Natural killer cell treated with Interleukin-12 subunit alpha and Interleukin-12 subunit beta and Interleukin-15 and Interleukin-18, amount 100 ng/mL, for 72 hours (primary cell): ENCODE data around the gene PPP6C. TPM values are rescaled to one million over a fixed set of nuclear protein-coding genes. Genes with fewer than 3 reads are reported as not detected.
"Not testable (repeated sequence)": the region's sequence is repeated elsewhere in the genome, so short reads cannot be mapped to it uniquely, and the experiment has no call there.

Experiments
- ATAC-seq, 2 donors: fragments of 150-1000 bp; cut with Tn5 transposase in 1 of 2; sonication (Bioruptor Pico), chemical (Tn5 transposase) in 1 of 2; 2 replicates each; pipeline ENCODE4 v1.10.0; 2021
- DNase-seq: peaks from one replicate; pipeline ENCODE4 v3.0.0; 2022; ENCODE audit warnings: low spot score
- H3K27ac Mint-ChIP-seq, 2 donors: 1 replicate in 1 of 2; 2 replicates in 1 of 2; pipeline ENCODE4 v1.8.0; 2022; ENCODE audit warnings: mixed read lengths in 2 of 2, mild to moderate bottlenecking in 1 of 2, moderate library complexity in 1 of 2
- H3K27me3 Mint-ChIP-seq, 2 donors: 1 replicate in 1 of 2; 2 replicates in 1 of 2; pipeline ENCODE4 v1.8.0; 2022; ENCODE audit warnings: mixed read lengths in 2 of 2
- H3K36me3 Mint-ChIP-seq: one replicate; pipeline ENCODE4 v1.8.0; 2022; ENCODE audit warnings: mixed read lengths
- H3K4me1 Mint-ChIP-seq, 2 donors: 1 replicate in 1 of 2; 2 replicates in 1 of 2; pipeline ENCODE4 v1.8.0; 2022; ENCODE audit warnings: low read depth in 2 of 2, mixed read lengths in 2 of 2, mild to moderate bottlenecking in 1 of 2
- H3K4me3 Mint-ChIP-seq: one replicate; pipeline ENCODE4 v1.8.0; 2022; ENCODE audit warnings: mixed read lengths
- H3K9me3 Mint-ChIP-seq: 2 replicates; pipeline ENCODE4 v1.8.0; 2022; ENCODE audit warnings: mixed read lengths
- total RNA-seq, 2 donors: library from RNA; stranded (reverse); gene quantifications; one replicate each; pipeline ENCODE4 v1.2.3, GENCODE V29; 2022

Gene PPP6C
- total RNA-seq, 2 donors from 2014 or later: 47.5 to 50.5 TPM

- Mint-ChIP-seq H3K9me3 (no peaks in the 10 kb centered on the region), H3K36me3 (no peaks in the 10 kb centered on the region), H3K4me3 (no peak overlapping the region), H3K27me3 (no peaks in the 10 kb centered on the region), H3K4me1 (peaks cover 6 to 8% of the 10 kb centered on the region in 2 donors), H3K27ac (no peak overlapping the region)
- DNase-seq (no peak), ATAC-seq (no peak)
Observed at GRCh38 chr9:125119643-125120286, 69.8 kb downstream of the PPP6C start.

- DNase-seq, ATAC-seq, H3K4me1 Mint-ChIP-seq, H3K4me3 Mint-ChIP-seq, H3K36me3 Mint-ChIP-seq, H3K27ac Mint-ChIP-seq, H3K9me3 Mint-ChIP-seq, H3K27me3 Mint-ChIP-seq: not testable (repeated sequence)
Observed at GRCh38 chr9:125118696-125119095, 70.9 kb downstream of the PPP6C start.

- not testable (repeated sequence) for H3K36me3 Mint-ChIP-seq, DNase-seq, H3K4me3 Mint-ChIP-seq, H3K27me3 Mint-ChIP-seq, ATAC-seq, H3K9me3 Mint-ChIP-seq, H3K27ac Mint-ChIP-seq
- peaks cover 0 to 14% of the 10 kb centered on the region in 2 donors for H3K4me1 Mint-ChIP-seq
Observed at GRCh38 chr9:125114503-125114902, 75.1 kb downstream of the PPP6C start.

DNA sequence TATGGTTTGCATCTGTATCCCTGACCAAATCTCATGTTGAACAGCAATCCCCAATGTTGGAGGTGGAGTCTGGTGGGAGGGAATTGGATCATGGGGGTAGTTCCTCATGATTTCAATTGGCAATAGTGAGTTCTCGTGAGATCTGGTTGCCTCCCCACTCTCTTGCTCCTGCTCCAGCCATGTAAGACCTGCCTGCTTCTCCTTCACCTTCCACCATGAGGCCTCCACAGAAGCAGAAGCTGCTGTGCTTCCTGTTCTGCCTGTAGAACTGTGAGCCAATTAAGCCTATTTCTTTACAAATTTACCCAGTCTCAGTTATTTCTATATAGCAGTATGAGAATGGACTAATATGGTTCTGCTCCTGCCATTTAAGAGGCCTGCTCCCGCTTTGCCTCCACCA, 79.1 kb downstream of the PPP6C start:
- H3K9me3 Mint-ChIP-seq: peaks cover 4% of the 10 kb centered on the region
- DNase-seq (no peak), ATAC-seq (no peak)
- no peaks in the 10 kb centered on the region for H3K27me3 Mint-ChIP-seq
- peaks cover 0 to 10% of the 10 kb centered on the region in 2 donors for H3K4me1 Mint-ChIP-seq
- H3K36me3 Mint-ChIP-seq: peaks cover 7% of the 10 kb centered on the region
- no peak overlapping the region for H3K4me3 Mint-ChIP-seq
- H3K27ac Mint-ChIP-seq: no peak overlapping the region

DNA sequence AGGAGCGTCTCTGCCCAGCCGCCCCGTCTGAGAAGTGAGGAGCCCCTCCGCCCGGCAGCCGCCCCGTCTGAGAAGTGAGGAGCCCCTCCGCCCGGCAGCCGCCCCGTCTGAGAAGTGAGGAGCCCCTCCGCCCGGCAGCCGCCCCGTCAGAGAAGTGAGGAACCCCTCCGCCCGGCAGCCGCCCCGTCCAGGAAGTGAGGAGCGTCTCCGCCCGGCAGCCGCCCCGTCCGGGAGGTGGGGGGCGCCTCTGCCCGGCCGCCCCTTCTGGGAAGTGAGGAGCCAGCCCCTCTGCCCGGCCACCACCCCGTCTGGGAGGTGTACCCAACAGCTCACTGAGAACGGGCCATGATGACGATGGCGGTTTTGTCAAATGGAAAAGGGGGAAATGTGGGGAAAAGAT, 81.1 kb downstream of the PPP6C start:
- DNase-seq, ATAC-seq, H3K27ac Mint-ChIP-seq, H3K4me1 Mint-ChIP-seq, H3K27me3 Mint-ChIP-seq, H3K9me3 Mint-ChIP-seq, H3K4me3 Mint-ChIP-seq, H3K36me3 Mint-ChIP-seq: not testable (repeated sequence)

DNA sequence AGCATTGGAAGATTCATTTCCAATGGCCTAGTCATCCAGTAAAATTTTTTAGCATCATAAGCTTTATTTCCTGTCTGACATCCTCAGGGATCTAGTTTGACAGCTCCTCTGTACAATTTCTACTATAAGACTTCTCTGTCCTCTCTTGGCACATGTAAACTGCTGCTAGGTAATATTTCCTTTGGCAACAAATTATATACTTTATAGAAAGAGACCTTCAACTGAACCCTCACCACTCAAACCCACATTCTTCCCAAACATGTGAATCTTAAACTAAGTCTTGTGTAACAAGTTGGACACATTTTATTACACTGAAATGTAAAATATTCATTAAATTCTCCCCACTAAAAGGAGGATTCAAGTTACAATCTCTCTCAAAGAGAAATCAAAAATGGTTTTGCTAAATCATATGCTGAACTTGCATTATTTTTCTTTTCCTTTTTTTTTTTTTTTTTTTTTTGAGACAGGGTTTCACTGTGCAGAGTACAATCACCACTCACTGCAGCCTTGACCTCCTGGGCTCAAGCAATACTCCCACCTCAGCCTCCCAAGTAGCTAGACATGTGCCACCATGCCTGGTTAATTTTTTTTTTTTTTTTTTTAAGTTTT, 83.2 kb downstream of the PPP6C start:
- no peak overlapping the region for H3K4me3 Mint-ChIP-seq
- H3K27ac Mint-ChIP-seq: no peak overlapping the region
- no peaks in the 10 kb centered on the region for H3K9me3 Mint-ChIP-seq
- H3K27me3 Mint-ChIP-seq: no peaks in the 10 kb centered on the region
- peaks cover 0 to 4% of the 10 kb centered on the region in 2 donors for H3K4me1 Mint-ChIP-seq
- H3K36me3 Mint-ChIP-seq: peaks cover under 1% of the 10 kb centered on the region
- DNase-seq (no peak), ATAC-seq (no peak)

DNA sequence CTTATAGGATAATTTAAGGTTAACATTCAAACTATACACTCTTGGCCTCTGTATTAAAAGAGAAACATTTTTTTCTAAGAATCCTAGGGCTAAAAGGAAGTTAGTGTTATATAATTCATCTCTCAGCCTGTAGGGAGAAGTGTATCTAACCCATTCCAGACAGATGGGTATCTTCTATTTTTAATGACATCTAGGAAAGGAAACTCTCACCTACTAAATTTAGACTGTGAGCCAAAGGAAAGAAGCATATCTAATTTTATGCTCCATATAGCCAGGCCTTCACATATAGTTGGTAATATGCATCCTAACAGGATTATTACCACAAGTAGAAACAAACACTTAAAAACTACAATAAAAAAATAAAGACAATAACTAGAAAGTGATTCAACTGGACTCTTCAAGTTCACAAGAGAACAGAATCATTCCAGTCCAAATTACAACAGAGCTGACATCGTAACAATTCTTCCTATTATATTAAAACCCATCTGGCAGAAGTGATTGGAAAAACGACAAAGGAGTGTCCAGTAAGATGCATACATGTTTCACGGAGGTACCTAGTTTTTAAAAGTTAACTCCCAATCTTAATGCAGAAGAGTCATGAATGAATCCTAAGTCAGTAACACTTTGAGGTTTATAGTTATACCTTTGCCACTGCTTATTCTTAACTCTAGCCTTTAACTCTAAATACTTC, 85.7 kb downstream of the PPP6C start:
- Mint-ChIP-seq H3K27ac (no peak overlapping the region), H3K36me3 (no peaks in the 10 kb centered on the region), H3K27me3 (no peaks in the 10 kb centered on the region), H3K4me3 (no peak overlapping the region), H3K9me3 (no peaks in the 10 kb centered on the region), H3K4me1 (peaks cover 0 to 8% of the 10 kb centered on the region in 2 donors)
- no peak for DNase-seq
- no peak for ATAC-seq

DNA sequence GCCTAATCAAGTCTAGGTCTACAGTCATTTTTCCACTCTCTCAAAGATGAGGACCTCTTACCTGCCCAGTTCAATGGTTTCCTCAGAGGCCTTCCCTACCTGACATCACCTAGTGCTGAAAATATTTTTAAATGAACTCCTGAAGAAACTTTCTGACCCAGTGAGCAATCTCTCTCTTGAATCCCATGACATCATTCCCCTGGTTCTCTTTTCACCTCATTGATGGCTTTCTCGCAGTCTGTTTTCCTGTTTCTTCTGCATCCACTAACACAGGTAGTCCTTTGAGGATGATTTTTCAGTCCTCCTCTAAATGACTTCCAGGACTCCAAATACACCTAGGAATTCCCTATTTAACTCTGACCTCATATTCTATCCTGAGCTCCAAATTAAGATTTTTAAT, 86.6 kb downstream of the PPP6C start:
- Mint-ChIP-seq H3K9me3 (no peaks in the 10 kb centered on the region), H3K36me3 (no peaks in the 10 kb centered on the region), H3K4me3 (no peak overlapping the region), H3K27me3 (no peaks in the 10 kb centered on the region), H3K4me1 (peaks cover 0 to 8% of the 10 kb centered on the region in 2 donors), H3K27ac (no peak overlapping the region)
- DNase-seq: no peak
- no peak for ATAC-seq

- ATAC-seq: no peak
- peaks cover 6 to 10% of the 10 kb centered on the region in 2 donors for H3K4me1 Mint-ChIP-seq
Observed at GRCh38 chr9:125100822-125101221, 88.8 kb downstream of the PPP6C start.

DNA sequence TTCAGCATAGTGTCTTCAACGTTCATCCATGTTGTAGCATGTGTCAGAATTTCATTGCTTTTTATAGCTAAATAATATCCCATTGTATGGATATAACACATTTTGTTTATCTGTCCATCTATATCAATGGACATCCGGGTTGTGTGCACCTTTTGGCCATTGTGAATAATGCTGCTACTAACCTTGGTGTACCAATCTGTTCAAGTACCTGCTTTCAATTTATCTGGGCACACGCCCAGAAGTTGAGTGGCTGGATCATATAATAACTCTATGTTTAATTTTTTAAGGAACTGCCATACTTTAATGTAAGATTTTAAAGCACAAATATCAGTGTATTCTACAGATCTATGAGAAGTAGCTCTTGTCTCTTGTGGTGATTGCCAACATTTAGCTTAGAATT, 89.8 kb downstream of the PPP6C start:
- Mint-ChIP-seq H3K36me3 (peaks cover 9% of the 10 kb centered on the region), H3K27ac (no peak overlapping the region)

More at GRCh38 chr9:125100822-125101221, 88.8 kb downstream of the PPP6C start:
- H3K27ac Mint-ChIP-seq: no peak overlapping the region
- no peaks in the 10 kb centered on the region for H3K27me3 Mint-ChIP-seq
- no peak for DNase-seq
- no peaks in the 10 kb centered on the region for H3K9me3 Mint-ChIP-seq
- H3K4me3 Mint-ChIP-seq: no peak overlapping the region
- peaks cover 5% of the 10 kb centered on the region for H3K36me3 Mint-ChIP-seq

More for the DNA sequence above, 89.8 kb downstream of the PPP6C start:
- H3K9me3 Mint-ChIP-seq: no peaks in the 10 kb centered on the region
- no peak overlapping the region for H3K4me3 Mint-ChIP-seq
- ATAC-seq (no peak), DNase-seq (no peak)
- H3K4me1 Mint-ChIP-seq: peaks cover 12 to 13% of the 10 kb centered on the region in 2 donors
- H3K27me3 Mint-ChIP-seq: no peaks in the 10 kb centered on the region

Other genes with a start within 250 kb of the PPP6C start
- gene GOLGA1, start 248.7 kb downstream of the PPP6C start, total RNA-seq: 10 to 100 TPM; 22.1 to 22.6 TPM
- 10 to 100 TPM in 1 of 2 donors, 1 to 10 TPM in 1; 5.4 to 13.0 TPM for gene SCAI, start 46.3 kb downstream of the PPP6C start, total RNA-seq
- gene RABEPK, start 10.7 kb upstream of the PPP6C start, total RNA-seq: 10 to 100 TPM; 24.1 to 36.7 TPM
- 100 to 1,000 TPM; 319 to 344 TPM for gene HSPA5, start 51.5 kb upstream of the PPP6C start, total RNA-seq
- gene GAPVD1, start 72.0 kb upstream of the PPP6C start, total RNA-seq: 10 to 100 TPM; 57.8 to 71.7 TPM